AG20443 (cell line): Measurements from ENCODE around the gene STEAP1B.

Experiments
- DNase-seq: peaks from one replicate; pipeline ENCODE4 v3.0.0; 2012; ENCODE audit warnings: low spot score, mixed read lengths

STEAP1B gene

GRCh38 chr7:22429386-22429785, 70.6 kb downstream of the STEAP1B start:
- no peak for DNase-seq

- DNase-seq = no peak
These were observed 72.1 kb downstream of the STEAP1B start for GRCh38 chr7:22427855-22428254.

GRCh38 chr7:22427104-22427503, 72.9 kb downstream of the STEAP1B start:
- DNase-seq = no peak

- no peak for DNase-seq
These were observed 73.4 kb downstream of the STEAP1B start for GRCh38 chr7:22426463-22427094.

GRCh38 chr7:22425361-22425760, 74.6 kb downstream of the STEAP1B start:
- DNase-seq = no peak

- no peak for DNase-seq
These were observed 77.0 kb downstream of the STEAP1B start for GRCh38 chr7:22422831-22423615.

GRCh38 chr7:22420973-22421635, 78.9 kb downstream of the STEAP1B start:
- no peak for DNase-seq

- no peak for DNase-seq
These were observed 80.0 kb downstream of the STEAP1B start for GRCh38 chr7:22420008-22420407.

GRCh38 chr7:22419488-22419887, 80.5 kb downstream of the STEAP1B start:
- no peak for DNase-seq

GRCh38 chr7:22418251-22419046, 81.5 kb downstream of the STEAP1B start:
- no peak for DNase-seq

GRCh38 chr7:22417841-22418240, 82.1 kb downstream of the STEAP1B start:
- no peak for DNase-seq

- DNase-seq = no peak
These were observed 82.6 kb downstream of the STEAP1B start for GRCh38 chr7:22417349-22417748.

GRCh38 chr7:22414424-22414823, 85.6 kb downstream of the STEAP1B start:
- no peak for DNase-seq

GRCh38 chr7:22413211-22413610, 86.8 kb downstream of the STEAP1B start:
- DNase-seq = no peak

GRCh38 chr7:22411977-22412693, 87.9 kb downstream of the STEAP1B start:
- no peak for DNase-seq

- DNase-seq = no peak
These were observed 93.3 kb downstream of the STEAP1B start for GRCh38 chr7:22406715-22407114.

GRCh38 chr7:22404421-22405023, 95.5 kb downstream of the STEAP1B start:
- DNase-seq = no peak

- DNase-seq = no peak
These were observed 96.6 kb downstream of the STEAP1B start for GRCh38 chr7:22403344-22403743.

GRCh38 chr7:22402250-22402649, 97.7 kb downstream of the STEAP1B start:
- DNase-seq = no peak

GRCh38 chr7:22400936-22401553, 98.9 kb downstream of the STEAP1B start:
- no peak for DNase-seq
